GM21737 (cell line): Measurements from ENCODE around the gene CXCL12.

Experiments used
- ATAC-seq: cut with Tn5 transposase; IDR thresholded peaks from one replicate; pipeline ENCODE4 v1.9.1; 2021; ENCODE audit warnings: mild to moderate bottlenecking, moderate library complexity; ENCODE audit not compliant: unreplicated experiment

Gene CXCL12

GRCh38 chr10:44364566-44364965, 20.3 kb downstream of the CXCL12 start:
- no peak for ATAC-seq

DNA sequence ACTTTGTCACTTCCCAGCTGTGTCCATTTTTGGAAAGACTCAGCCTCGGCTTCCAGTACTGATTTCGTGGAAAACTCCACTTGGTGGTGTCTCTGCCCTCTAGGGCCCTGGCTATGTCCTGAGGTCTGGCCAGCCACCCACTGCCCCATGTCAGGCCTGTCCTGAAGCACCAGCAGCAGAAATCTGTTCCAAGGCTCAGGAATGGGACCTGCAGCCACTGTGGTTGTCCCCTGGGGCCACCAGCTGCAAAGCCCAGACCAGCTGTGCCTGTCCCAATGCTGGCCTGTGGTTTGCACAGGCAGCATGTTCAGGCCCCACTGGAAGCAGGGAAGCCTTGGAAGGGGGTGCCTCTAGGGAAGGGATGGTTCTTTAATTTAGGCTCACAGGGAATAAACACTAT, 21.2 kb downstream of the CXCL12 start:
- ATAC-seq, result no peak

DNA sequence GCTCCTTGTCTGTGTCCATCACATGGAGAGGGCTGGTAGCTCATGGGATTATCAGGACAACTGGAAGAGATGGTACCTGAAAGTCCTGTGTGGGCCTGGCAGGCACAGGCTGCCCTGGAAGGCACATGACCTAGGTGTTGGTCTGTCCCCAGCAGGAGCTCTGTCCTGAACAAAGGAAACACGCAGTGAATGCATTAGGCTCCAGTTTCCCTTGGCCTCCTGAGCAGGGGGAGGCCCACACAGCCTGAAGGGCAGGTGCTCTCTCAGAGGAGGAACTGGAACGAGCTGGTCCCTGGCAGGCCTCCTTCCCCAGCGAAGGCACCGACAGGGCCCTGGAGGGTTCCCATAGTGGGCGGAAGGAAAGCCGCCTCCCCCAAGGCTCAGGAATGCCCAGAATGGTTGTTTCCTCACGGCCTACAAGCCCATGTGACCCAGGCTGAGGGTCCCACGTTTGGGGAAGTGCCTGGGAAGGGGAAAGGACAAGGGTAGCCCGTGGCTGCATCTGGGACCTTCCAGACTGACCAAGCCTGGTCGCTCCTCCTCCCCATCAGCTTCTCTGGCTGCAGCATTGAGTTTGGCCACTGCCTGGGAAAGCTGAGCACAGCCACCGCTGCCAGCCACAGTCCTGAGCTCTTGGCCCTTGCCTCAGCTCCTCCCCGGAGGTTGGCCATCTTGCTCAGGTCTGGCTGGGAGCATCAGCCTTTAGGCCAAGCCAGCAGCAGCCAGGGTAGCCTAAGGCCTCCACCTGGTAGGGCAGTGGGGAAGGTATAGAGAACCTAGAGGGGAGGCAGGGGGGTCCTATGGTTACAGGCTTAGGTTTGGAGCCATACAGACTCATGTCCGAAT, 21.8 kb downstream of the CXCL12 start:
- no peak for ATAC-seq

GRCh38 chr10:44361109-44361508, 23.8 kb downstream of the CXCL12 start:
- ATAC-seq, result no peak

GRCh38 chr10:44358080-44358771, 26.7 kb downstream of the CXCL12 start:
- no peak for ATAC-seq

- ATAC-seq, result no peak
Measured at GRCh38 chr10:44357023-44357540, 27.8 kb downstream of the CXCL12 start.

- ATAC-seq, result no peak
Measured at GRCh38 chr10:44356139-44357022, 28.5 kb downstream of the CXCL12 start.

DNA sequence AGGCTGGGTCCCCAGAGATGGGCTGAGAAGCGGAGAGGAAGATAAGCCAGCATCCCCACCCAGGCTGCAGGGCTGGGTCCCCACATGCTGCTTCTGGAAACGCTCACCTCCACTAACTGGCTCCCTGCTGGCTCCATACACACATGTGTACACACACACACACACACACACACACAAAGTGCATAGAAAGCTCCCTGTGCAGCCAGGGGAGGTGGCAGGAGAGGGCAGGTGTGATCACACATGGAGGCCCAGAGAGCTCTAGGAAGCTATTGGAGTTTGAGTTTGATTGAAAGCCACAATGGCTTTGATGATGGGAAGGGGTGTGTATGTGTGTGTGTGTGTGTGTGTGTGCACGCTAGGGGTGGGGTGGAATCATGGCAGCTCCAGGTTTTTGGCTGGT, 29.3 kb downstream of the CXCL12 start:
- no peak for ATAC-seq

DNA sequence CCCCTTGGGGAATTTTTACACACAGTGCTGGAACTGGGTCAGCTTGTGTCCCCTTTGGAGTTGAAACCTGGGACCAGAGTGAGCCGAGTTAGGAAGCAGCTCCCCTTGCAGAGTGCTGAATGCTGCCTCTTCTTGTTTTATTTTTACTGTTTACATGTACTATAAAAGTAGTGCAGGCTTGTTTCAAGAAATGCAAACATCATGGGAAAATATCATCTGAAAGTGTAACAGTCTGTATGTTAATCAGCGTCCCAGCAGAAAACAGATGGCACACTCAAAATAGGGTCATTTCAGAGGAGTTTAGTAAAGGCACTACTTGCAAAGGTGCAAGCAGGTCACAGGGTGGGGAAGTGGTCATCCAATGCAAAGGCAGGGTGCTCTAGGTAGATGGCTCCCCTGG, 30.1 kb downstream of the CXCL12 start:
- ATAC-seq, result no peak

DNA sequence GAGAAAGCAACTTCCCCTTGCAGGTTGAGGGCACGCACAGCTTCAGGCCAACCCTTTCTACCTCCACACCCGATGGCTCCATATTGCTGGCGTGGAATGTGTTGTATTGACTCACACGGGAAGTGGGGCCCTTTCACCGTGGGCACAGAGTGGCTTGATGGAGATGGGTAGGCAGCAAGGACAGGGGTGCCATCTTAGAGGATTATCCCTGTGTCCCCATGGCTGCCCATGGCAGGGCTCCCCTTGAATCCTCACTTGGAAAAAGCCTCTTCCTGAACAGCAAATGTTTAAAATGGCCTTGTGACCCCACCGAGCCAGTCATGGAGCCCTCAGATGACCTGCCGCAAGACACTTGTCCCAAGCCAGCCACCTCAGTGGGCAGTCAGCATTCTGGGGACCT, 31.2 kb downstream of the CXCL12 start:
- no peak for ATAC-seq

DNA sequence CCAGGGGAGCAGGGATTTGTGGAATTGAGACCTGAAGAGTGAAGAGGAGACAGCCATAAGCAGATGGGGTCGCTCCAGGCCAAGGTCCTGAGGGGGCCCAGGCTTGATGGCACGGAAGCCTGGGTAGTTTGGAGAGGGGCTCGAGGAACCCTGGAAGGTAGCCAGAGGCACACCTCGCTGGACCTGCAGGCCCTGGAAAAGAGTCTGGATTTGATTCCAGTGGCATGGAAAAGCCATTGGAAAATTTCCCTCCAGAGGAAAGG, 31.8 kb downstream of the CXCL12 start:
- ATAC-seq, result no peak

- ATAC-seq, result no peak
Measured at GRCh38 chr10:44352316-44353127, 32.4 kb downstream of the CXCL12 start.

DNA sequence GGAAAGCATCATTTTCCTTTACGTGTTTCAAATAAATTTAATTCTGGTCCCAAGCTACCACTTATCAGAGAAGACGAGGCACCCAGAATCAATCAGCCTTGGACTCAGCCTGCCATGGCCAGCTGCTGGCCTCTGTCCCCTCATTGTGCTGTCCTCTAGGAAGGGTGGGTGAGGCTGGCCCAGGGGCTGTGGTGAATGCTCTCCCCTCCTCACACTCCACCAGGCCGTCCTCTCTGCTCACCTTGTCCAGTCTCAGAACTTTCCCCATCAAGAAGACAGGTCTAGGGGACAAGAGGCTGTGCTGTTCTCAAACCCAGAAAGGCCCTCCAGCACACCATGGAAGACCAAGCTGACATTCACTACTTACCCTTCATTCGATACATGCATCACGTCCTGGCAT, 36.4 kb downstream of the CXCL12 start:
- no peak for ATAC-seq

DNA sequence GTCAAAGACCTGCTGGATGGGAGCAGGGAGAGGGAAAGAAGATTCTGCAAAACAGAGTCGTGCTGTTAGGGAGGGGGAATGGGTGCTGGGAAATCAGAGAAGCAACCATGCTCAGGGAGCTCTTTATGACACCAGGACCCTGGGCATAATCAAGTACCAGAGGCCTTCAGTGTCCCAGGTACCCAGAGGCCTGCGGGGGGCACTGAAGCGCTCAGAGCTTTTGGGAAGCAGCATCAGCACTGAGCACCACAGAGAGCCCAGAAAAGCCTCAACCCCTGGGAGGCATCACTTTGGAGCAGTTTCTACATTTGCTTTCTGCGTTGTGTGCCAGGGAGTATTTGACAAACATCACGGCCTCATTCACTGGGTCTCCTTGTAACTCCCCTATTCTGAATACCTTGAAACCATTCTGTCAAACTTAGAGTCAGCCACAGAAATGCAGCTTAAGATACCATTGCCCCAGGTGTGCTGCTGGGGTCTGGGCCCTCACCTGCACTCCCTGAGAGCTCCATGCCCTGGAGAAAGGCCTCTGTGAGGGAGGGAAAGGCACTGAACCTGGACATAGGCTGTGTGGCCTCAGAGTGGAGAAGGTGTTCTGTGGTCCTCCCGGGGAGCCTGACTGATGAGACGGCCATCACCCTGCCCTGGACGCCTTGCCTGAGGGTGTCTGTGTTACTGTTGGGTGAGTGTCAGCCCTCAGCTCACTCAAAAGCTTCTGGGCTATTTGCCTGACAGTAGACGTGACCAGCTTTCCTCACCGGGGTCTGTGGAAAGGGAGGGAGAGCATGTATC, 37.1 kb downstream of the CXCL12 start:
- no peak for ATAC-seq

DNA sequence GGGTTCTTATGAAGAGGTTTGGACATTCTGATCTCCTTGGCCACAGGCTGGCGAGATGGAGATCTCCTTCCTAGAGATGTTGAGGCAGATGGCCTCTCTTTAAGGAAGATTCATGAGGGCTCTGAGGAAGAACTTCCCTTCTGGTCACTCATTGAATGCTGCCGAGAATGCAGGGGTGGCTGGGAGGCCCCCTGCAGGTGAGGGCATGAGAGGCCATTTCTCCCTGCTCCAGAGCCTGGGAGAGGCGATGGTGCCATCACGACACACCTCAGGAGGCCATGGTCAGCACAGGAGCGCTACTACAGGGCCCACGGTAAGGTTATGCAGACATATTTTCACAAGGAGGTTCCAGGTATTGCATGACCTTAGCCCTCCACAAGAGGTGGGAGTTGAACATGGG, 40.2 kb downstream of the CXCL12 start:
- no peak for ATAC-seq

DNA sequence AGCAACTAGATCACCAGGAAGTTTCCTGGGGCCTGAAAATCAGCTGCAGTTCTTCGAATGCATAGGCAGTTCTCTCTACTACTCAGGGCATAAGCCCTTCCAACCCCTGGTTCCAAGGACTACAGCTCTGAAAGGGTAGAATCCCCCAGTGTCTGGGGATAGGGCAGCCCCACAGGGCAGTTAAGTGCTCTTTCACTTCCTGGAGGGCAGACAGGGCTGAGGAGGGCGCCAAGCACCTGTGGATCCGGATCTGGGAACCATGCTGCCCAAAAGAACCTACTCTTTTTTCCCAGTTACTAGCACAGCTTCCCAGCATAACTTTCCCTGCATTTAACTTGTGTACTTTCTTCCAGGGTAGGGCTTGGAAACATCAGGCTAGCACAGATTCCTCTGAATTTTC, 41.1 kb downstream of the CXCL12 start:
- ATAC-seq, result no peak

GRCh38 chr10:44341886-44342285, 43.0 kb downstream of the CXCL12 start:
- no peak for ATAC-seq

DNA sequence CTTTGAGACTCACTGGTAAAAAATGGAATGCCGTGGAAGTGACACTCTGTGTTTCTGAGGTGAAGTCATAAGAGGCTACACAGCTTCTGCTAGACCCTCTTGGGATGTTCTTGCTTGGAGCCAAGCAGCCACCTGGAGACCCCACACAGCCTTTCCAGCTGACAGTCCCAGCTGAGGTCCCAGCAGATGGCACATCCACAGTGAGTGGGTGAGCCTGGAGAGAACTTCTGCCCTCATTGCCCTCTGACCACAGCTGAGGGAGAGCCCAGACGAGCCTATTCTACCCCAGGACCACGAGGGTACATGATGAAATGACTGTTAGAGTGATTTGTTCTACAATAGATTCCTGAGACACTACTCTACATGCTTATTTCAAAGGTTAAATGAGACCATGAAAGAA, 44.3 kb downstream of the CXCL12 start:
- no peak for ATAC-seq

DNA sequence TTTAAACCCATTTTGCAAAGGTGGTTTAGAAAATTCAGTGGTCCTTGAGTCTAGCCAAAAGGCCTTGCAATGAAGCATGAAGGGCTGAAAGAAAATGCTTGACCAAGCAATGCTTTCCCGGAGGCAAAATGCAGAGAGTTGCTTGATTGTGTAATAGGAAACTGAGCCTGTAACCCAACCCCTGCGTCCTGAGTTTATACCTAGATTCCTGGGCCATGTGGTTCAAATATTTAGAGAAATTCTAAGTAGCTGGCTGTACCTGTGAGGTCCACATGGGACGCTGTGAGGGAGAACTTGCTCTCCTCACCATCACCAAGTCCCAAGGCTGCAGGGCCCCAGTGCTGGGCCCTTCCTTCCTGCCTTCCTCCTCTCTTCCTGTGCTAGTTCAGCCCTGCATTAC, 45.7 kb downstream of the CXCL12 start:
- ATAC-seq, result no peak

DNA sequence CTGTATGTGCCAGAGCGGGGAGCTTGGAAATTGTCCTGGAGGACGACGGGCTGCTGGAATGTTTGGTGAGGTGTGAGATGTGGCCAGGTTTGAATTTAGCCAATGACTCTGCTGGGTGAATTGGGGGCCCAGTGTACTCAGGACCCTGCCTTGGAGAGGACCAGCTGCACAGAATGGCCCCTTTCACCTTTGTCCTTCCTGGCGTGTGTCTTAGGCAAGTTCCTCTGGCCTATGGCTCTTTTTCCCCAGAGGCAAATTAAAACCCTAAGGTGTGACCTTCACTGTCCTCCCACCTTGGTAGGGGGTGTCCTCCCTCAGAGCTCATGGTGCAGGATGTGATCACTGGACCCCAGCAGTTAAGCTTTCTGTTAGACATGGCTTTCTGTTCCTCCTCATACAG, 47.8 kb downstream of the CXCL12 start:
- ATAC-seq, result no peak
